ENCODE measurements around the gene PIEZO1.

The PIEZO1 gene

GRCh38 chr16:88687676-88688012, 97.4 kb downstream of the PIEZO1 start:
- no peak overlapping the region for H3K4me3 Mint-ChIP-seq

GRCh38 chr16:88687254-88687576, 97.8 kb downstream of the PIEZO1 start:
- peaks cover 30% of the 10 kb centered on the region for H3K4me1 Mint-ChIP-seq (ENCODE audit: low read depth)
- H3K9me3 Mint-ChIP-seq = no peaks in the 10 kb centered on the region
- H3K27me3 Mint-ChIP-seq (ENCODE audit: low read depth) = no peaks in the 10 kb centered on the region
- H3K36me3 Mint-ChIP-seq (ENCODE audit: low read depth) = peaks cover 6% of the 10 kb centered on the region
- no peak overlapping the region for H3K27ac Mint-ChIP-seq
- H3K4me3 Mint-ChIP-seq = no peak overlapping the region

More at GRCh38 chr16:88687676-88688012, 97.4 kb downstream of the PIEZO1 start:
- Mint-ChIP-seq H3K9me3 (no peaks in the 10 kb centered on the region), H3K27me3 (ENCODE audit: low read depth) (no peaks in the 10 kb centered on the region), H3K36me3 (ENCODE audit: low read depth) (peaks cover 6% of the 10 kb centered on the region), H3K27ac (no peak overlapping the region), H3K4me1 (ENCODE audit: low read depth) (peaks cover 30% of the 10 kb centered on the region)

GRCh38 chr16:88686439-88687253, 98.4 kb downstream of the PIEZO1 start, which contains the start of gene SNAI3:
TSS of gene SNAI3 (minus strand) at chr16:88686507. CDS start at chr16:88686406, 101 bp downstream.
- Mint-ChIP-seq H3K27me3 (ENCODE audit: low read depth) (no peaks in the 10 kb centered on the region), H3K9me3 (no peaks in the 10 kb centered on the region), H3K36me3 (ENCODE audit: low read depth) (peaks cover 7% of the 10 kb centered on the region), H3K4me3 (peak within 1 kb of the TSS; percentile 77), H3K4me1 (ENCODE audit: low read depth) (peaks cover 30% of the 10 kb centered on the region), H3K27ac (no peak within 1 kb of the TSS)

- H3K27me3 Mint-ChIP-seq (ENCODE audit: low read depth) = no peaks in the 10 kb centered on the region
- peaks cover 35% of the 10 kb centered on the region for H3K4me1 Mint-ChIP-seq (ENCODE audit: low read depth)
- H3K27ac Mint-ChIP-seq = no peak overlapping the region
- H3K36me3 Mint-ChIP-seq (ENCODE audit: low read depth) = peaks cover 8% of the 10 kb centered on the region
- peak overlapping the region; percentile 77 for H3K4me3 Mint-ChIP-seq
- H3K9me3 Mint-ChIP-seq = no peaks in the 10 kb centered on the region
Observed at GRCh38 chr16:88686062-88686438, 99.0 kb downstream of the PIEZO1 start.

GRCh38 chr16:88685156-88686061, 99.6 kb downstream of the PIEZO1 start:
- Mint-ChIP-seq H3K4me1 (ENCODE audit: low read depth) (peaks cover 34% of the 10 kb centered on the region), H3K36me3 (ENCODE audit: low read depth) (peaks cover 11% of the 10 kb centered on the region), H3K9me3 (no peaks in the 10 kb centered on the region), H3K4me3 (peak overlapping the region; percentile 77), H3K27me3 (ENCODE audit: low read depth) (no peaks in the 10 kb centered on the region), H3K27ac (no peak overlapping the region)

- Mint-ChIP-seq H3K4me3 (peak overlapping the region; percentile 31), H3K36me3 (ENCODE audit: low read depth) (peaks cover 11% of the 10 kb centered on the region), H3K27ac (no peak overlapping the region), H3K4me1 (ENCODE audit: low read depth) (peaks cover 32% of the 10 kb centered on the region), H3K27me3 (ENCODE audit: low read depth) (no peaks in the 10 kb centered on the region), H3K9me3 (no peaks in the 10 kb centered on the region)
Observed at GRCh38 chr16:88684569-88685155, 100.4 kb downstream of the PIEZO1 start.

GRCh38 chr16:88681709-88682451, 103.1 kb downstream of the PIEZO1 start:
- H3K36me3 Mint-ChIP-seq (ENCODE audit: low read depth) = peaks cover 11% of the 10 kb centered on the region

GRCh38 chr16:88681084-88681680, 103.8 kb downstream of the PIEZO1 start:
- H3K27me3 Mint-ChIP-seq (ENCODE audit: low read depth) = no peaks in the 10 kb centered on the region
- H3K4me3 Mint-ChIP-seq = peak overlapping the region; percentile 67
- H3K27ac Mint-ChIP-seq = peak overlapping the region; percentile 87
- H3K4me1 Mint-ChIP-seq (ENCODE audit: low read depth) = peaks cover 25% of the 10 kb centered on the region
- no peaks in the 10 kb centered on the region for H3K9me3 Mint-ChIP-seq
- H3K36me3 Mint-ChIP-seq (ENCODE audit: low read depth) = peaks cover 11% of the 10 kb centered on the region

More at GRCh38 chr16:88681709-88682451, 103.1 kb downstream of the PIEZO1 start:
- peak overlapping the region; percentile 87 for H3K27ac Mint-ChIP-seq
- peaks cover 25% of the 10 kb centered on the region for H3K4me1 Mint-ChIP-seq (ENCODE audit: low read depth)
- H3K27me3 Mint-ChIP-seq (ENCODE audit: low read depth) = no peaks in the 10 kb centered on the region
- H3K9me3 Mint-ChIP-seq = no peaks in the 10 kb centered on the region
- peak overlapping the region; percentile 67 for H3K4me3 Mint-ChIP-seq

- no peaks in the 10 kb centered on the region for H3K27me3 Mint-ChIP-seq (ENCODE audit: low read depth)
- H3K36me3 Mint-ChIP-seq (ENCODE audit: low read depth) = peaks cover 11% of the 10 kb centered on the region
- peaks cover 25% of the 10 kb centered on the region for H3K4me1 Mint-ChIP-seq (ENCODE audit: low read depth)
- no peaks in the 10 kb centered on the region for H3K9me3 Mint-ChIP-seq
- H3K4me3 Mint-ChIP-seq = no peak overlapping the region
- peak overlapping the region; percentile 15 for H3K27ac Mint-ChIP-seq
Observed at GRCh38 chr16:88680554-88681083, 104.4 kb downstream of the PIEZO1 start.

- Mint-ChIP-seq H3K27me3 (ENCODE audit: low read depth) (no peaks in the 10 kb centered on the region), H3K27ac (no peak overlapping the region), H3K36me3 (ENCODE audit: low read depth) (peaks cover 5% of the 10 kb centered on the region), H3K4me3 (no peak overlapping the region), H3K9me3 (no peaks in the 10 kb centered on the region), H3K4me1 (ENCODE audit: low read depth) (peaks cover 18% of the 10 kb centered on the region)
Observed at GRCh38 chr16:88678224-88678979, 106.6 kb downstream of the PIEZO1 start.

GRCh38 chr16:88677721-88678120, 107.3 kb downstream of the PIEZO1 start:
- Mint-ChIP-seq H3K9me3 (no peaks in the 10 kb centered on the region), H3K27ac (no peak overlapping the region), H3K27me3 (ENCODE audit: low read depth) (no peaks in the 10 kb centered on the region), H3K36me3 (ENCODE audit: low read depth) (peaks cover 5% of the 10 kb centered on the region), H3K4me1 (ENCODE audit: low read depth) (peaks cover 18% of the 10 kb centered on the region), H3K4me3 (no peak overlapping the region)

GRCh38 chr16:88676502-88677242, 108.3 kb downstream of the PIEZO1 start:
- Mint-ChIP-seq H3K4me3 (no peak overlapping the region), H3K36me3 (ENCODE audit: low read depth) (peaks cover 5% of the 10 kb centered on the region), H3K27me3 (ENCODE audit: low read depth) (no peaks in the 10 kb centered on the region), H3K27ac (no peak overlapping the region), H3K4me1 (ENCODE audit: low read depth) (peaks cover 9% of the 10 kb centered on the region), H3K9me3 (no peaks in the 10 kb centered on the region)

Measured in T-helper 1 cell treated with Interleukin-12 subunit alpha and Interleukin-12 subunit beta and Interleukin-4 antibody, amounts not matched to agents 30 μg/mL and 1 μg/mL, for 36 hours (primary cell).